K562 (cell line): ENCODE data around the gene RASSF7. TPM values are rescaled to one million over a fixed set of nuclear protein-coding genes. Genes with fewer than 3 reads are reported as not detected.

Experiments used
- CAMTA2 ChIP-seq: fragments of 250-450 bp; sonication (Bioruptor Pico); conservative IDR thresholded peaks from 2 replicates; pipeline ENCODE4 v1.5.1; 2022
- CBX3 ChIP-seq, 2 experiments: IDR thresholded peaks; 1 replicate in 1 of 2; 2 replicates in 1 of 2; pipeline ENCODE4 v1.6.1; 2012; ENCODE audit warnings: inconsistent platforms in 2 of 2, low read length in 2 of 2, borderline replicate concordance in 1 of 2, control low read depth in 1 of 2
- CTCF ChIP-seq, 3 experiments: IDR thresholded peaks in 2 of 3; conservative IDR thresholded peaks in 1 of 3; 2 replicates each; pipeline ENCODE4 v1.5.1; 2011 to 2012; ENCODE audit warnings: low read length in 3 of 3, mild to moderate bottlenecking in 3 of 3, control low read depth in 2 of 3, improper control_type of control experiment in 1 of 3, inconsistent platforms in 1 of 3, low read depth in 1 of 3, mixed read lengths in 1 of 3, moderate library complexity in 1 of 3; ENCODE audit not compliant: insufficient read depth in 2 of 3
- ESRRB ChIP-seq: fragments of 250-450 bp; sonication (Bioruptor Pico); IDR thresholded peaks from 2 replicates; pipeline ENCODE4 v1.5.0; 2020; ENCODE audit warnings: mild to moderate bottlenecking, moderate library complexity, borderline replicate concordance
- FOXP4 ChIP-seq: sonication (generic); formaldehyde crosslinking; IDR thresholded peaks from 2 replicates; pipeline ENCODE4 v1.8.0; 2022; ENCODE audit warnings: mild to moderate bottlenecking, missing genetic modification reagents, borderline replicate concordance
- HDAC3 ChIP-seq: fragments of 450-650 bp; IDR thresholded peaks from 2 replicates; pipeline ENCODE4 v1.6.1; 2018; ENCODE audit warnings: borderline replicate concordance, mild to moderate bottlenecking, moderate library complexity; ENCODE audit not compliant: partially characterized antibody
- NFIX ChIP-seq: fragments of 250-450 bp; sonication (Bioruptor Pico); IDR thresholded peaks from 2 replicates; pipeline ENCODE4 v1.4.0; 2020; ENCODE audit warnings: low read depth, mild to moderate bottlenecking, moderate library complexity
- NR2F6 ChIP-seq: fragments of 450-650 bp; formaldehyde crosslinking; IDR thresholded peaks from 2 replicates; pipeline ENCODE4 v1.4.0; 2020; ENCODE audit warnings: mild to moderate bottlenecking
- POLR3G ChIP-seq: IDR thresholded peaks from 2 replicates; pipeline ENCODE4 v1.6.1; 2011; ENCODE audit not compliant: insufficient read length, insufficient replicate concordance; ENCODE audit errors: extremely low read depth
- STAT5B ChIP-seq: fragments of 250-450 bp; sonication (Bioruptor Pico); IDR thresholded peaks from 2 replicates; pipeline ENCODE4 v1.8.0; 2021; ENCODE audit warnings: mild to moderate bottlenecking, inconsistent platforms
- ZBTB7A ChIP-seq: IDR thresholded peaks from 2 replicates; pipeline ENCODE4 v1.6.1; 2011; ENCODE audit warnings: low read depth, mild to moderate bottlenecking, low read length, moderate library complexity, borderline replicate concordance; ENCODE audit not compliant: control insufficient read depth
- ZC3H4 ChIP-seq: sonication (generic); formaldehyde crosslinking; IDR thresholded peaks from 2 replicates; pipeline ENCODE4 v1.9.0; 2021; ENCODE audit warnings: missing genetic modification reagents, borderline replicate concordance
- ZFP1 ChIP-seq: fragments of 450-650 bp; formaldehyde crosslinking; IDR thresholded peaks from 2 replicates; pipeline ENCODE4 v1.4.0; 2020; ENCODE audit warnings: mild to moderate bottlenecking, mixed read lengths
- polyA plus RNA-seq, 8 experiments: library from polyadenylated mRNA; depleted of rRNA in 4 of 8; stranded (reverse) in 5 of 8; unstranded in 3 of 8; fragments of >200 nt; fragmentation: Nextera tagmentation in 2 of 8; fragmentation: Illumina TruSeq in 1 of 8; extraction: Ambion mirVana in 2 of 8; extraction: Trizol in 1 of 8; gene quantifications; 2 replicates each; pipeline versions ENCODE4 v1.2.1 to v1.2.3, GENCODE V29; 2011 to 2014; ENCODE audit warnings: inconsistent platforms in 1 of 8, missing spikeins in 1 of 8
- total RNA-seq, 7 experiments: library from RNA; depleted of rRNA in 6 of 7; stranded (reverse); fragments of >200 nt in 6 of 7; fragmentation: Illumina TruSeq in 2 of 7; extraction: Trizol in 2 of 7; gene quantifications; 2 replicates each; pipeline versions ENCODE4 v1.2.1 to v1.2.3, GENCODE V29; 2011 to 2021; ENCODE audit warnings: low replicate concordance in 1 of 7
- TF ChIP-seq, protein P1 (sequence below): conservative IDR thresholded peaks from 2 replicates; pipeline ENCODE4 v1.6.1; 2011; ENCODE audit warnings: low read depth, mild to moderate bottlenecking, low read length; ENCODE audit not compliant: control insufficient read depth

The RASSF7 gene
- total and polyA plus RNA-seq, 9 of the 15 experiments (the other 6 are each of a cell fraction or from before 2014, with no cell fraction given) = 0.41 to 45.2 (median 18.6) TPM

DNA sequence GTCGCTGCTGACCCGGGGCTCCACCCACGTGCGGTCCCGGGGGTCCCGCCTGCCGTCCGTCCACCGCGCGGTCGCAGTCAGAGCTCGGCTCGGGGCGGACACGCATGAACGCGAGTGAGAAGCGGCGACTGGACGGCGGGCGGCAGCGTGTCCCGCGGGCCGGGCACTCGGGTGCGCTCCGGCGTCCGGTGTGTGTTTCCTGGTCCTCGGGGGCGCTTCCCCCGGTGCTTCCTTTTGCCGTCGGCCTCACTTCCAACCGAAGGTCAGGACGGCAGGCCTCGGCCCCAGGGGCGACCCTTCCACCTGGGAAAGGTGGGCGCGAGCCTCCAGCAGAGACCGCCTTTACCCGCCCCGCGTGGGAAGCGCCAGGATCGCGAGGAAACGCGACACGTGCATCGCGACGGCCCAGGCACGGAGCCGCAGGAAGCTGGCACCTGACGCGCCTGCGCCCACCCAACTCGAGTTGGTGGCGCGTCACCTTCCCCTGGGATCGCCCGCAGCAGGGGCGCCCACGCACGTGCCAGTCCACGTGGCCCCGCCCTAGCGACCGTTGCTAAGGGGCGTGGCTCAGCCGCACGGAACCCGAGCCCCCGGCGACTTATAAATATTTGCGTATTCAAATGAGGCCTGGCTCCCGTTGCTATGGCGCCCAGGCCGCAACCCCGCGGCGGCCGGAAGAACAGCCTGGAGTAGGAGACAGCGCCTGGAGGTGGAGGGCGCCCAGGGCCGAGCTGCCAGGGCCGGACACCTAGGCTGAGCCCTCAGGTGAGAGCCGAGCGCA is 23.7 kb upstream of the RASSF7 start, which contains the start of gene LRRC56 (continued):
- TF ChIP-seq, protein P1, sequence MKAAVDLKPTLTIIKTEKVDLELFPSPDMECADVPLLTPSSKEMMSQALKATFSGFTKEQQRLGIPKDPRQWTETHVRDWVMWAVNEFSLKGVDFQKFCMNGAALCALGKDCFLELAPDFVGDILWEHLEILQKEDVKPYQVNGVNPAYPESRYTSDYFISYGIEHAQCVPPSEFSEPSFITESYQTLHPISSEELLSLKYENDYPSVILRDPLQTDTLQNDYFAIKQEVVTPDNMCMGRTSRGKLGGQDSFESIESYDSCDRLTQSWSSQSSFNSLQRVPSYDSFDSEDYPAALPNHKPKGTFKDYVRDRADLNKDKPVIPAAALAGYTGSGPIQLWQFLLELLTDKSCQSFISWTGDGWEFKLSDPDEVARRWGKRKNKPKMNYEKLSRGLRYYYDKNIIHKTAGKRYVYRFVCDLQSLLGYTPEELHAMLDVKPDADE = peak; percentile 55; the same call in 1 of the 2 replicates
- TF ChIP-seq CTCF (IDR thresholded peaks at IDR 0.05 in 2 of 3, conservative IDR thresholded peaks at IDR 0.05 in 1 of 3; ENCODE audit: insufficient read depth in 2 of 3, low read depth in 1 of 3, low read length in 3 of 3) (0 out of 6 replicates have a peak, but pooled peaks of 1 of the 3 experiments have one; percentile 4), FOXP4 (CRISPR knock-in tag) (no peak), ESRRB (CRISPR knock-in tag) (no peak), HDAC3 (no peak), CAMTA2 (CRISPR knock-in tag) (no peak), ZBTB7A (peak; percentile 20; the same call in 1 of the 2 replicates), NR2F6 (CRISPR knock-in tag) (no peak), ZFP1 (CRISPR knock-in tag) (no peak), NFIX (CRISPR knock-in tag) (no peak), POLR3G (no peak), ZC3H4 (peak; percentile 73; the same call in 1 of the 2 replicates), CBX3 (IDR thresholded peaks at IDR 0.05; ENCODE audit: borderline replicate concordance in 1 of 2, low read length in 2 of 2) (peak in 1 of 2 experiments; percentile 65; a peak in 1 of 3 replicates), STAT5B (CRISPR knock-in tag) (no peak)
